H1 (cell line): ENCODE results near the gene GSG1L2. TPM values are rescaled to one million over a fixed set of nuclear protein-coding genes. Genes with fewer than 3 reads are reported as not detected.

Source experiments
- CTCF ChIA-PET: fragments of 300-600 bp; sonication (Branson Sonifier 250); formaldehyde crosslinking; loops from one replicate; lab custom pipeline; 2021; ENCODE audit not compliant: partially characterized antibody; lab: Charles Lee
- POLR2A ChIA-PET: fragments of 300-600 bp; sonication (Branson Sonifier 250); formaldehyde crosslinking; loops from one replicate; lab custom pipeline; 2021; ENCODE audit warnings: inconsistent platforms; ENCODE audit not compliant: partially characterized antibody; lab: Charles Lee
- DNase-seq, 2 experiments: peaks; one replicate each; pipeline versions ENCODE4 v3.0.0 to v3.0.0-alpha.2; 2010 to 2022; ENCODE audit warnings: low spot score in 2 of 2, low read depth in 1 of 2, mixed read lengths in 1 of 2
- FAIRE-seq: peaks from 2 replicates; lab custom pipeline; 2011; peaks lifted over from hg19 to GRCh38; lab: Jason Lieb, UNC
- H2AFZ ChIP-seq: 2 replicates; pipeline ENCODE4 v1.8.1; 2012; ENCODE audit warnings: low read length, inconsistent platforms
- H2AK5ac ChIP-seq: 2 replicates; pipeline ENCODE4 v1.6.1; 2013; ENCODE audit warnings: low read depth, low read length
- H2BK120ac ChIP-seq: replicated peaks from 2 replicates; pipeline ENCODE3; 2013; ENCODE audit warnings: low read depth, low read length, inconsistent platforms
- H2BK12ac ChIP-seq: 2 replicates; pipeline ENCODE4 v1.6.1; 2013; ENCODE audit warnings: low read depth, low read length
- H2BK15ac ChIP-seq: 2 replicates; pipeline ENCODE4 v1.6.1; 2013; ENCODE audit warnings: low read length
- H2BK20ac ChIP-seq: 2 replicates; pipeline ENCODE4 v1.6.1; 2013; ENCODE audit warnings: low read length
- H2BK5ac ChIP-seq: 2 replicates; pipeline ENCODE4 v1.6.1; 2013; ENCODE audit warnings: low read depth, low read length
- H3K14ac ChIP-seq: 2 replicates; pipeline ENCODE4 v1.6.1; 2013; ENCODE audit warnings: inconsistent platforms; ENCODE audit not compliant: insufficient read length
- H3K18ac ChIP-seq: 2 replicates; pipeline ENCODE4 v1.6.1; 2013; ENCODE audit warnings: low read length; ENCODE audit errors: extremely low read depth
- H3K23ac ChIP-seq: 2 replicates; pipeline ENCODE4 v1.6.1; 2013; ENCODE audit warnings: inconsistent platforms; ENCODE audit not compliant: insufficient read length
- H3K23me2 ChIP-seq: 2 replicates; pipeline ENCODE4 v1.6.1; 2013; ENCODE audit warnings: low read depth, low read length
- H3K27ac ChIP-seq: 2 replicates; pipeline ENCODE4 v1.6.1; 2011; ENCODE audit warnings: low read depth, low read length, inconsistent platforms
- H3K27me3 ChIP-seq, 4 experiments: replicated peaks in 1 of 4; 1 replicate in 1 of 4; 2 replicates in 3 of 4; pipeline versions ENCODE4 v1.6.1 to v1.8.1; 2011 to 2013; ENCODE audit warnings: low read length in 3 of 4, mild to moderate bottlenecking in 3 of 4, inconsistent platforms in 2 of 4, mixed read lengths in 2 of 4, moderate library complexity in 1 of 4; ENCODE audit not compliant: control insufficient read depth in 3 of 4, insufficient read depth in 3 of 4; ENCODE audit errors: extremely low read depth in 1 of 4
- H3K36me3 ChIP-seq, 4 experiments: 2 replicates each; pipeline versions ENCODE4 v1.6.1 to v1.8.1; 2011 to 2013; ENCODE audit warnings: mild to moderate bottlenecking in 4 of 4, low read length in 3 of 4, moderate library complexity in 2 of 4, control low read depth in 1 of 4, inconsistent platforms in 1 of 4; ENCODE audit not compliant: insufficient read depth in 4 of 4, control insufficient read depth in 2 of 4
- H3K4ac ChIP-seq: replicated peaks from 2 replicates; pipeline ENCODE3; 2013; ENCODE audit warnings: low read length, low read depth, mixed read lengths, inconsistent platforms; ENCODE audit not compliant: insufficient read length
- H3K4me1 ChIP-seq, 4 experiments: replicated peaks in 1 of 4; 1 replicate in 1 of 4; 2 replicates in 3 of 4; pipeline versions ENCODE4 v1.6.1 to v1.8.1; 2011 to 2013; ENCODE audit warnings: low read length in 3 of 4, inconsistent platforms in 2 of 4, mixed read lengths in 1 of 4; ENCODE audit not compliant: insufficient read depth in 4 of 4, control insufficient read depth in 3 of 4
- H3K4me2 ChIP-seq, 2 experiments: 2 replicates each; pipeline versions ENCODE4 v1.6.1 to v1.8.1; 2011 to 2013; ENCODE audit warnings: low read depth in 2 of 2, low read length in 2 of 2, control low read depth in 1 of 2, inconsistent platforms in 1 of 2, mild to moderate bottlenecking in 1 of 2; ENCODE audit not compliant: insufficient read depth in 1 of 2
- H3K4me3 ChIP-seq, 4 experiments: fragments of 200-600, 300-600 bp in 1 of 4; sonication (generic), shearing (Covaris generic), sonication (Bioruptor Twin) in 1 of 4; 2 replicates each; pipeline versions ENCODE4 v1.5.1 to v1.8.1; 2011 to 2016; ENCODE audit warnings: low read length in 4 of 4, low read depth in 3 of 4, control low read depth in 2 of 4, inconsistent platforms in 2 of 4, mild to moderate bottlenecking in 2 of 4, mixed read lengths in 1 of 4, moderate library complexity in 1 of 4; ENCODE audit not compliant: insufficient read depth in 2 of 4; ENCODE audit errors: extremely low read depth in 1 of 4
- H3K56ac ChIP-seq: replicated peaks from 2 replicates; pipeline ENCODE3; 2013; ENCODE audit warnings: low read depth, mild to moderate bottlenecking, mixed read lengths, low read length, inconsistent platforms; ENCODE audit not compliant: insufficient read length
- H3K79me1 ChIP-seq: 2 replicates; pipeline ENCODE4 v1.6.1; 2013; ENCODE audit warnings: low read depth, low read length, control low read depth
- H3K79me2 ChIP-seq, 2 experiments: 2 replicates each; pipeline versions ENCODE4 v1.6.1 to v1.8.1; 2012 to 2013; ENCODE audit warnings: low read length in 2 of 2, mild to moderate bottlenecking in 2 of 2, inconsistent platforms in 1 of 2; ENCODE audit not compliant: insufficient read depth in 2 of 2, control insufficient read depth in 1 of 2
- H3K9ac ChIP-seq, 4 experiments: replicated peaks in 1 of 4; 1 replicate in 1 of 4; 2 replicates in 3 of 4; pipeline versions ENCODE4 v1.6.1 to v1.8.1; 2011 to 2013; ENCODE audit warnings: low read depth in 3 of 4, low read length in 3 of 4, control low read depth in 2 of 4, mild to moderate bottlenecking in 2 of 4, moderate library complexity in 2 of 4, inconsistent platforms in 1 of 4; ENCODE audit errors: extremely low read depth in 1 of 4
- H3K9me3 ChIP-seq, 2 experiments: 2 replicates each; pipeline versions ENCODE4 v1.6.1 to v1.8.1; 2012 to 2013; ENCODE audit warnings: mild to moderate bottlenecking in 2 of 2, moderate library complexity in 2 of 2, control low read depth in 1 of 2, inconsistent platforms in 1 of 2, low read depth in 1 of 2, low read length in 1 of 2, mixed read lengths in 1 of 2; ENCODE audit not compliant: insufficient read depth in 2 of 2
- H4K20me1 ChIP-seq, 2 experiments: replicated peaks in 1 of 2; 2 replicates each; pipeline versions ENCODE3 to v1.8.1; 2011 to 2013; ENCODE audit warnings: inconsistent platforms in 2 of 2, low read length in 2 of 2, mild to moderate bottlenecking in 1 of 2; ENCODE audit not compliant: insufficient read depth in 2 of 2, control insufficient read depth in 1 of 2
- H4K5ac ChIP-seq: 2 replicates; pipeline ENCODE4 v1.6.1; 2013; ENCODE audit warnings: low read length, low read depth, mixed read lengths, inconsistent platforms; ENCODE audit not compliant: insufficient read length
- H4K8ac ChIP-seq: 2 replicates; pipeline ENCODE4 v1.8.0; 2013; ENCODE audit warnings: mild to moderate bottlenecking, moderate library complexity, low read length, inconsistent platforms; ENCODE audit not compliant: insufficient read depth; ENCODE audit errors: extremely low read depth
- H4K91ac ChIP-seq: replicated peaks from 2 replicates; pipeline ENCODE3; 2013; ENCODE audit warnings: low read length, mixed read lengths, inconsistent platforms; ENCODE audit not compliant: insufficient read length
- BCL11A ChIP-seq, 2 experiments: IDR thresholded peaks; one replicate each; pipeline ENCODE4 v1.6.1; 2011; ENCODE audit warnings: low read depth in 2 of 2, low read length in 2 of 2, mild to moderate bottlenecking in 2 of 2
- CREB1 ChIP-seq: IDR thresholded peaks from 2 replicates; pipeline ENCODE4 v1.6.1; 2012; ENCODE audit warnings: inconsistent platforms
- CTBP2 ChIP-seq: IDR thresholded peaks from 2 replicates; pipeline ENCODE4 v1.7.0; 2011; ENCODE audit warnings: borderline replicate concordance, mild to moderate bottlenecking, moderate library complexity, mixed read lengths, low read length; ENCODE audit not compliant: insufficient read depth, insufficient read length
- HDAC6 ChIP-seq: IDR thresholded peaks from one replicate; pipeline ENCODE4 v1.7.1; 2012; ENCODE audit warnings: low read depth, mild to moderate bottlenecking, inconsistent platforms, low read length, moderate library complexity
- KDM1A ChIP-seq: fragments of 200-600, 300-600 bp; sonication (generic); IDR thresholded peaks from 2 replicates; pipeline ENCODE4 v1.7.1; 2016; ENCODE audit warnings: mild to moderate bottlenecking, low read length, borderline replicate concordance
- MAFK ChIP-seq: IDR thresholded peaks from 2 replicates; pipeline ENCODE4 v1.6.1; 2012; ENCODE audit warnings: low read depth, mild to moderate bottlenecking, improper control_type of control experiment, low read length
- NRF1 ChIP-seq: IDR thresholded peaks from 2 replicates; pipeline ENCODE4 v1.6.1; 2011; ENCODE audit warnings: mild to moderate bottlenecking, low read depth, low read length, improper control_type of control experiment
- PHF8 ChIP-seq: fragments of 200-600 bp; sonication (generic); conservative IDR thresholded peaks from 2 replicates; pipeline ENCODE4 v1.7.1; 2012; ENCODE audit warnings: low read depth, mild to moderate bottlenecking, inconsistent platforms, low read length, moderate library complexity
- RXRA ChIP-seq: IDR thresholded peaks from 2 replicates; pipeline ENCODE4 v1.6.1; 2011; ENCODE audit warnings: low read depth, mild to moderate bottlenecking, low read length, moderate library complexity; ENCODE audit not compliant: insufficient read depth
- SIX5 ChIP-seq: IDR thresholded peaks from 2 replicates; pipeline ENCODE4 v1.6.1; 2011; ENCODE audit warnings: mild to moderate bottlenecking, low read depth, low read length
- SP2 ChIP-seq: IDR thresholded peaks from 2 replicates; pipeline ENCODE4 v1.6.1; 2012; ENCODE audit warnings: mild to moderate bottlenecking, low read length, inconsistent platforms
- ZNF274 ChIP-seq: IDR thresholded peaks from 2 replicates; pipeline ENCODE4 v1.7.0; 2012; ENCODE audit warnings: low read length, borderline replicate concordance; ENCODE audit errors: extremely low read depth
- WGBS, 2 experiments: shearing (Covaris generic) in 1 of 2; methylation state at CpG; one replicate each; pipeline versions ENCODE4 v1.1.6 to v1.1.7; 2013 to 2015; ENCODE audit warnings: low lambda C conversion rate in 2 of 2, mixed read lengths in 2 of 2, inconsistent platforms in 1 of 2, low coverage in 1 of 2, missing lambda C conversion rate in 1 of 2; ENCODE audit not compliant: insufficient replicate concordance in 2 of 2, insufficient coverage in 1 of 2, insufficient read length in 1 of 2; ENCODE audit errors: extremely low coverage in 1 of 2, missing lambda C conversion rate in 1 of 2; 5-methylcytosine and 5-hydroxymethylcytosine counted together
- polyA plus RNA-seq, 7 experiments: library from polyadenylated mRNA; depleted of rRNA in 3 of 7; stranded (reverse) in 5 of 7; unstranded in 2 of 7; fragments of >200 nt in 5 of 7; fragments of 200-250 nt in 2 of 7; gene quantifications; 1 replicate in 5 of 7; 2 replicates in 1 of 7; 4 replicates in 1 of 7; pipeline versions ENCODE4 v1.2.1 to v1.2.3, GENCODE V29; 2011 to 2013; ENCODE audit warnings: missing spikeins in 2 of 7, mixed read lengths in 2 of 7
- total RNA-seq: library from RNA; stranded (reverse); fragmentation: NEBNext Ultra II Directional; extraction: Animal tissue kit (Norgen Biotek cat#: 25700); gene quantifications from 2 replicates; pipeline ENCODE4 v1.2.1, GENCODE V29; 2021
- TF ChIP-seq, protein P1 (sequence below), 3 experiments: IDR thresholded peaks; 1 replicate in 2 of 3; 2 replicates in 1 of 3; pipeline versions ENCODE4 v1.5.1 to v1.6.1; 2011; ENCODE audit warnings: low read length in 3 of 3, mild to moderate bottlenecking in 3 of 3, inconsistent platforms in 2 of 3, low read depth in 1 of 3, moderate library complexity in 1 of 3; ENCODE audit not compliant: insufficient read depth in 1 of 3; ENCODE audit errors: control extremely low read depth in 1 of 3

GSG1L2 gene
- total and polyA plus RNA-seq, 2 of the 8 experiments (the other 6 are each of a cell fraction or from before 2014, with no cell fraction given): not detected

DNA sequence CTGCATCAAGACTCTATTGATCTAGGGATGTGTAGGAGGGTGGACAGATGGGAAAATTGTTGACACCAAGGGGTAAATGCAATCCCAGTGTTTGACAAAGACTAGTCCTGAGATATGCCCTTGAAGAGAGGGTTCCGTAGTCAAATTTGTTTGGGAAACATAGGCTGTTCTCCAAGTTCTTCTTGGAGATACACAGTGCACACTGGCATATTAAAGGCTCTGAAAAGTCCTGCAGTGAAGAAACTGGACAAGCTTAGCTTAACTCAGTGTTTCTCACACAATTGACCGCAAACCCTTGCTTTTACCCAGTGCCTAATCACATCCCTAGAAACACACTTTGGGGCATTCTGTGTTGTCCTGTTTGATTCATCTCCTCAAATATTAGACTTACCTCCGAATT lies 41.3 kb downstream of the GSG1L2 start:
- Histone ChIP-seq H3K4me1 (no peaks in the 10 kb centered on the region), H3K18ac (no peak overlapping the region), H4K20me1 (no peaks in the 10 kb centered on the region), H2BK120ac (no peak overlapping the region), H3K36me3 (no peaks in the 10 kb centered on the region), H2AFZ (no peak overlapping the region), H3K56ac (no peak overlapping the region), H3K9ac (no peak overlapping the region), H2BK5ac (no peak overlapping the region), H3K79me2 (no peaks in the 10 kb centered on the region), H4K91ac (no peak overlapping the region), H2BK20ac (no peak overlapping the region), H3K4ac (no peak overlapping the region), H2BK15ac (no peak overlapping the region), H3K9me3 (no peaks in the 10 kb centered on the region), H3K23ac (no peak overlapping the region), H3K4me2 (no peak overlapping the region), H3K23me2 (no peaks in the 10 kb centered on the region), H2AK5ac (no peak overlapping the region), H3K27ac (no peak overlapping the region), H4K5ac (no peak overlapping the region), H3K14ac (no peak overlapping the region), H4K8ac (no peak overlapping the region), H2BK12ac (no peak overlapping the region), H3K27me3 (no peaks in the 10 kb centered on the region), H3K4me3 (no peak overlapping the region), H3K79me1 (no peaks in the 10 kb centered on the region)
- POLR2A ChIA-PET: no interaction called here
- no peak for DNase-seq
- no peak for FAIRE-seq
- 89% methylated on average over 3 of the region's 3 CpGs; no CpG with 5 or more reads in 1 of the 2 experiments for WGBS, 2 experiments
- CTCF ChIA-PET: interaction anchor here (1.9 kb wide), 1 partner anchor 12 kb away, joined by 9 read pairs; no protein-coding TSS in a partner anchor
- TF ChIP-seq PHF8 (no peak), ZNF274 (no peak), HDAC6 (no peak), CTBP2 (no peak), CREB1 (no peak), SIX5 (no peak), RXRA (no peak), SP2 (no peak), MAFK (no peak), BCL11A (IDR thresholded peaks at IDR 0.05; ENCODE audit: low read depth in 2 of 2, low read length in 2 of 2) (no peak), KDM1A (no peak), NRF1 (no peak)
- TF ChIP-seq, protein P1, sequence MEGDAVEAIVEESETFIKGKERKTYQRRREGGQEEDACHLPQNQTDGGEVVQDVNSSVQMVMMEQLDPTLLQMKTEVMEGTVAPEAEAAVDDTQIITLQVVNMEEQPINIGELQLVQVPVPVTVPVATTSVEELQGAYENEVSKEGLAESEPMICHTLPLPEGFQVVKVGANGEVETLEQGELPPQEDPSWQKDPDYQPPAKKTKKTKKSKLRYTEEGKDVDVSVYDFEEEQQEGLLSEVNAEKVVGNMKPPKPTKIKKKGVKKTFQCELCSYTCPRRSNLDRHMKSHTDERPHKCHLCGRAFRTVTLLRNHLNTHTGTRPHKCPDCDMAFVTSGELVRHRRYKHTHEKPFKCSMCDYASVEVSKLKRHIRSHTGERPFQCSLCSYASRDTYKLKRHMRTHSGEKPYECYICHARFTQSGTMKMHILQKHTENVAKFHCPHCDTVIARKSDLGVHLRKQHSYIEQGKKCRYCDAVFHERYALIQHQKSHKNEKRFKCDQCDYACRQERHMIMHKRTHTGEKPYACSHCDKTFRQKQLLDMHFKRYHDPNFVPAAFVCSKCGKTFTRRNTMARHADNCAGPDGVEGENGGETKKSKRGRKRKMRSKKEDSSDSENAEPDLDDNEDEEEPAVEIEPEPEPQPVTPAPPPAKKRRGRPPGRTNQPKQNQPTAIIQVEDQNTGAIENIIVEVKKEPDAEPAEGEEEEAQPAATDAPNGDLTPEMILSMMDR (IDR thresholded peaks at IDR 0.05; ENCODE audit: control extremely low read depth in 1 of 3, insufficient read depth in 1 of 3, low read depth in 1 of 3, low read length in 3 of 3): no peak
